H9 (cell line): ENCODE measurements around the gene C2CD2. TPM values are rescaled to one million over a fixed set of nuclear protein-coding genes. Genes with fewer than 3 reads are reported as not detected.

Experiments
- DNase-seq: peaks from one replicate; pipeline ENCODE4 v3.0.0-alpha.2; 2017
- H2AFZ ChIP-seq: one replicate; pipeline ENCODE4 v1.6.1; 2013; ENCODE audit warnings: mild to moderate bottlenecking, low read length, control low read depth, moderate library complexity
- H2AK5ac ChIP-seq: 2 replicates; pipeline ENCODE4 v1.6.1; 2013; ENCODE audit warnings: low read length, control low read depth, mixed read lengths; ENCODE audit not compliant: insufficient read length
- H2BK120ac ChIP-seq: one replicate; pipeline ENCODE4 v1.6.1; 2013; ENCODE audit warnings: low read depth, mild to moderate bottlenecking, low read length, control low read depth, inconsistent platforms; ENCODE audit not compliant: poor library complexity, severe bottlenecking
- H2BK12ac ChIP-seq: 2 replicates; pipeline ENCODE4 v1.6.1; 2013; ENCODE audit warnings: low read length, control low read depth, mixed read lengths, low read depth; ENCODE audit not compliant: insufficient read length
- H2BK15ac ChIP-seq: 2 replicates; pipeline ENCODE4 v1.6.1; 2013; ENCODE audit warnings: low read depth, low read length, control low read depth
- H2BK20ac ChIP-seq: one replicate; pipeline ENCODE4 v1.6.1; 2013; ENCODE audit warnings: low read depth, mild to moderate bottlenecking, low read length, control low read depth, inconsistent platforms; ENCODE audit not compliant: poor library complexity, severe bottlenecking
- H2BK5ac ChIP-seq: 2 replicates; pipeline ENCODE4 v1.6.1; 2013; ENCODE audit warnings: low read length, control low read depth, mixed read lengths; ENCODE audit not compliant: insufficient read length
- H3K14ac ChIP-seq: 2 replicates; pipeline ENCODE4 v1.6.1; 2013; ENCODE audit warnings: low read length, control low read depth; ENCODE audit not compliant: insufficient read depth
- H3K18ac ChIP-seq: 2 replicates; pipeline ENCODE4 v1.6.1; 2013; ENCODE audit warnings: low read depth, mild to moderate bottlenecking, mixed read lengths, low read length, control low read depth; ENCODE audit not compliant: insufficient read length
- H3K23ac ChIP-seq: 2 replicates; pipeline ENCODE4 v1.6.1; 2013; ENCODE audit warnings: low read length, control low read depth, mixed read lengths, low read depth; ENCODE audit not compliant: insufficient read length
- H3K23me2 ChIP-seq: 2 replicates; pipeline ENCODE4 v1.6.1; 2013; ENCODE audit warnings: low read depth, mild to moderate bottlenecking, mixed read lengths, low read length, control low read depth; ENCODE audit not compliant: insufficient read length, poor library complexity, severe bottlenecking
- H3K27ac ChIP-seq: 2 replicates; pipeline ENCODE4 v1.5.1; 2013; ENCODE audit warnings: low read length, control low read depth, mixed read lengths, low read depth; ENCODE audit not compliant: insufficient read length
- H3K27me3 ChIP-seq: 2 replicates; pipeline ENCODE4 v1.6.1; 2013; ENCODE audit warnings: low read length, control low read depth, inconsistent platforms; ENCODE audit not compliant: insufficient read depth
- H3K4ac ChIP-seq: 2 replicates; pipeline ENCODE4 v1.6.1; 2013; ENCODE audit warnings: low read depth, mild to moderate bottlenecking, control low read depth, inconsistent platforms, low read length, moderate library complexity
- H3K4me1 ChIP-seq: 2 replicates; pipeline ENCODE4 v1.6.1; 2013; ENCODE audit warnings: low read length, control low read depth, inconsistent platforms; ENCODE audit not compliant: insufficient read depth
- H3K4me2 ChIP-seq: 2 replicates; pipeline ENCODE4 v1.6.1; 2013; ENCODE audit warnings: low read length, control low read depth, mixed read lengths; ENCODE audit not compliant: insufficient read length, insufficient read depth
- H3K56ac ChIP-seq: 2 replicates; pipeline ENCODE4 v1.6.1; 2013; ENCODE audit warnings: low read depth, mild to moderate bottlenecking, mixed read lengths, low read length, control low read depth; ENCODE audit not compliant: insufficient read length
- H3K79me1 ChIP-seq: 2 replicates; pipeline ENCODE4 v1.6.1; 2013; ENCODE audit warnings: low read depth, mild to moderate bottlenecking, moderate library complexity, low read length, control low read depth, inconsistent platforms; ENCODE audit not compliant: insufficient read depth, poor library complexity, severe bottlenecking
- H3K79me2 ChIP-seq: 2 replicates; pipeline ENCODE4 v1.6.1; 2013; ENCODE audit warnings: low read length, control low read depth, inconsistent platforms; ENCODE audit not compliant: insufficient read depth
- H3K9ac ChIP-seq: 2 replicates; pipeline ENCODE4 v1.6.1; 2013; ENCODE audit warnings: low read length, control low read depth, mixed read lengths; ENCODE audit not compliant: insufficient read length; ENCODE audit errors: extremely low read depth
- H3K9me3 ChIP-seq: one replicate; pipeline ENCODE4 v1.6.1; 2013; ENCODE audit warnings: low read depth, low read length, inconsistent platforms; ENCODE audit not compliant: control insufficient read depth
- H3T11ph ChIP-seq: one replicate; pipeline ENCODE4 v1.6.1; 2013; ENCODE audit warnings: mild to moderate bottlenecking, low read length, control low read depth, inconsistent platforms
- H4K20me1 ChIP-seq: one replicate; pipeline ENCODE4 v1.6.1; 2013; ENCODE audit not compliant: control insufficient read depth, insufficient read length, insufficient read depth
- H4K5ac ChIP-seq: 2 replicates; pipeline ENCODE4 v1.6.1; 2013; ENCODE audit warnings: low read depth, mild to moderate bottlenecking, mixed read lengths, low read length, control low read depth; ENCODE audit not compliant: insufficient read length
- H4K8ac ChIP-seq: replicated peaks from 2 replicates; pipeline ENCODE4 v1.6.1; 2013; ENCODE audit warnings: low read length, control low read depth, mixed read lengths, low read depth; ENCODE audit not compliant: insufficient read length
- H4K91ac ChIP-seq: 2 replicates; pipeline ENCODE4 v1.6.1; 2013; ENCODE audit warnings: low read depth, mild to moderate bottlenecking, moderate library complexity, mixed read lengths, low read length, control low read depth; ENCODE audit not compliant: insufficient read length
- H3K27ac Mint-ChIP-seq, 3 experiments: 2 replicates in 2 of 3; 3 replicates in 1 of 3; pipeline ENCODE4 v1.8.0; 2020 to 2021; ENCODE audit warnings: mixed read lengths in 3 of 3, mild to moderate bottlenecking in 1 of 3, moderate library complexity in 1 of 3
- H3K27me3 Mint-ChIP-seq: 2 replicates; pipeline ENCODE4 v1.8.0; 2021; ENCODE audit warnings: low read depth, mild to moderate bottlenecking, moderate library complexity, mixed read lengths
- H3K36me3 Mint-ChIP-seq, 3 experiments: 2 replicates in 2 of 3; 3 replicates in 1 of 3; pipeline ENCODE4 v1.8.0; 2020 to 2021; ENCODE audit warnings: low read depth in 3 of 3, mixed read lengths in 3 of 3; ENCODE audit not compliant: insufficient read depth in 1 of 3
- H3K4me1 Mint-ChIP-seq, 2 experiments: 2 replicates each; pipeline ENCODE4 v1.8.0; 2020; ENCODE audit warnings: mixed read lengths in 2 of 2
- H3K4me3 Mint-ChIP-seq, 2 experiments: 2 replicates in 1 of 2; 3 replicates in 1 of 2; pipeline ENCODE4 v1.8.0; 2020 to 2021; ENCODE audit warnings: mild to moderate bottlenecking in 2 of 2, mixed read lengths in 2 of 2, moderate library complexity in 1 of 2
- H3K9me3 Mint-ChIP-seq, 2 experiments: 2 replicates in 1 of 2; 3 replicates in 1 of 2; pipeline ENCODE4 v1.8.0; 2020; ENCODE audit warnings: mild to moderate bottlenecking in 2 of 2, mixed read lengths in 2 of 2, moderate library complexity in 1 of 2
- WGBS: extraction: QIAGEN DNeasy Blood & Tissue Kit; methylation state at CpG from one replicate; pipeline ENCODE4 v1.1.7; 2013; ENCODE audit warnings: missing lambda C conversion rate, low lambda C conversion rate, mixed read lengths; ENCODE audit not compliant: insufficient read length; ENCODE audit errors: extremely low coverage; 5-methylcytosine and 5-hydroxymethylcytosine counted together
- total RNA-seq: library from RNA; stranded (reverse); gene quantifications from 2 replicates; pipeline ENCODE4 v1.2.1, GENCODE V29; 2021
- TF ChIP-seq, protein P1 (sequence below): fragments of 200-600 bp; sonication (generic); conservative IDR thresholded peaks from 3 replicates; pipeline ENCODE4 v1.8.0; 2021; ENCODE audit warnings: antibody characterized with exemption, mild to moderate bottlenecking

Gene C2CD2
- total RNA-seq, 1 experiment from 2014 or later = 14.6 TPM

DNA sequence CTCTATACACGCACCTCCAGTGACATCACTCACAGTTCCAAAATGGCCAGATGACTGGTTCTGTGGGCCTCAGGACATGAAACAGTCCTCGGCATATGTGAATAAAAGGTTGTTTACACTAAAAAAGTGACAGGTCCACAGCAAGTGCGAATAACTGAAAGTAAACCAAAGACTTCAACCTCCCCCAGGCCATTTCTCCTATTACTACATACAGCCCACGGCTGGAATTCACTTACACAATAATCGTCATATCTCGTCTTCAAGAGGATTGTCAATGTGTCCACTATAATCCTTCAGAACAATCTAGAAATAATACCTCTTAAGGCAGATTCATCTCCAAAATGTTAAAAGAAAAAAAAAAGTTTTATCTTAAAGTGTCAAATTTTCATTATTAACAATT is 72.8 kb downstream of the C2CD2 start:
- Histone ChIP-seq H3K27ac (no peak overlapping the region), H3K4me2 (no peak overlapping the region), H2AK5ac (no peak overlapping the region), H3K9ac (no peak overlapping the region), H3K23ac (no peak overlapping the region), H3K79me2 (no peaks in the 10 kb centered on the region), H2BK20ac (no peak overlapping the region), H3K4me1 (no peaks in the 10 kb centered on the region; the same call in 1 of the 2 replicates), H4K5ac (no peak overlapping the region), H3K4ac (no peak overlapping the region), H3K14ac (no peak overlapping the region), H3K56ac (no peak overlapping the region), H3K18ac (no peak overlapping the region), H2AFZ (no peak overlapping the region), H3K9me3 (no peaks in the 10 kb centered on the region), H4K8ac (no peak overlapping the region), H3K79me1 (peaks cover 3% of the 10 kb centered on the region), H2BK120ac (no peak overlapping the region), H3K23me2 (peaks cover 4% of the 10 kb centered on the region), H4K91ac (no peak overlapping the region), H2BK5ac (no peak overlapping the region), H4K20me1 (no peaks in the 10 kb centered on the region), H3K27me3 (no peaks in the 10 kb centered on the region), H3T11ph (no peak overlapping the region), H2BK12ac (no peak overlapping the region), H2BK15ac (no peak overlapping the region)
- peaks cover 25 to 31% of the 10 kb centered on the region in 2 experiments for H3K4me1 Mint-ChIP-seq
- peaks cover 0 to 9% (median 0%) of the 10 kb centered on the region in 3 experiments; a peak in 2 of 7 replicates for H3K36me3 Mint-ChIP-seq
- H3K4me3 Mint-ChIP-seq = peak overlapping the region in 1 of 2 experiments; percentile 33; a peak in 1 of 5 replicates
- TF ChIP-seq, protein P1, sequence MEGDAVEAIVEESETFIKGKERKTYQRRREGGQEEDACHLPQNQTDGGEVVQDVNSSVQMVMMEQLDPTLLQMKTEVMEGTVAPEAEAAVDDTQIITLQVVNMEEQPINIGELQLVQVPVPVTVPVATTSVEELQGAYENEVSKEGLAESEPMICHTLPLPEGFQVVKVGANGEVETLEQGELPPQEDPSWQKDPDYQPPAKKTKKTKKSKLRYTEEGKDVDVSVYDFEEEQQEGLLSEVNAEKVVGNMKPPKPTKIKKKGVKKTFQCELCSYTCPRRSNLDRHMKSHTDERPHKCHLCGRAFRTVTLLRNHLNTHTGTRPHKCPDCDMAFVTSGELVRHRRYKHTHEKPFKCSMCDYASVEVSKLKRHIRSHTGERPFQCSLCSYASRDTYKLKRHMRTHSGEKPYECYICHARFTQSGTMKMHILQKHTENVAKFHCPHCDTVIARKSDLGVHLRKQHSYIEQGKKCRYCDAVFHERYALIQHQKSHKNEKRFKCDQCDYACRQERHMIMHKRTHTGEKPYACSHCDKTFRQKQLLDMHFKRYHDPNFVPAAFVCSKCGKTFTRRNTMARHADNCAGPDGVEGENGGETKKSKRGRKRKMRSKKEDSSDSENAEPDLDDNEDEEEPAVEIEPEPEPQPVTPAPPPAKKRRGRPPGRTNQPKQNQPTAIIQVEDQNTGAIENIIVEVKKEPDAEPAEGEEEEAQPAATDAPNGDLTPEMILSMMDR = no peak
- DNase-seq = no peak
- WGBS = no CpG with 5 or more reads among the region's 6 CpGs
- no peak overlapping the region for H3K27ac Mint-ChIP-seq
- no peaks in the 10 kb centered on the region; a peak in 1 of 5 replicates for H3K9me3 Mint-ChIP-seq
- no peaks in the 10 kb centered on the region; the same call in 1 of the 2 replicates for H3K27me3 Mint-ChIP-seq
